GM18951 (cell line): Measurements from ENCODE around the gene SPACA4.
"Not testable (repeated sequence)": the region's sequence is repeated elsewhere in the genome, so short reads cannot be mapped to it uniquely, and the experiment has no call there.

Source experiments
- POLR2A ChIP-seq: IDR thresholded peaks from 4 replicates; pipeline ENCODE4 v1.6.1; 2011; ENCODE audit warnings: mild to moderate bottlenecking; ENCODE audit not compliant: insufficient read length, insufficient read depth; ENCODE audit errors: extremely low read depth
- in situ Hi-C: fragments of 300-500 bp; cut with MboI; formaldehyde crosslinking; loops from one replicate; pipeline ENCODE4 v1.12.0; 2022; ENCODE audit warnings: low sequenced_read_pairs, mixed read lengths, inconsistent platforms; ENCODE audit not compliant: unreplicated experiment

The SPACA4 gene

DNA sequence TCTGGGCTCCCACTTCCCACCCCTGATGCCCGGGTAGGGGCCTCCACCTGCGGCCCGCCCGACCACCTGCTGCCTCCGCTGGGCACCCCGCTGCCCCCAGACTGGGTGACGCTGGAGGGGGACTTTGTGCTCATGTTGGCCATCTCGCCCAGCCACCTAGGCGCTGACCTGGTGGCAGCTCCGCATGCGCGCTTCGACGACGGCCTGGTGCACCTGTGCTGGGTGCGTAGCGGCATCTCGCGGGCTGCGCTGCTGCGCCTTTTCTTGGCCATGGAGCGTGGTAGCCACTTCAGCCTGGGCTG is 22.7 kb downstream of the SPACA4 start:
- in situ Hi-C loops, result no loop called here
- TF ChIP-seq POLR2A, result no peak

- in situ Hi-C loops, result no loop called here
Observed at GRCh38 chr19:48629599-48630295, 23.2 kb downstream of the SPACA4 start.

GRCh38 chr19:48630296-48631063 is 23.9 kb downstream of the SPACA4 start:
- TF ChIP-seq POLR2A, result no peak
- in situ Hi-C loops, result no loop called here

More at GRCh38 chr19:48629599-48630295, 23.2 kb downstream of the SPACA4 start:
- peak; percentile 37 for TF ChIP-seq POLR2A

DNA sequence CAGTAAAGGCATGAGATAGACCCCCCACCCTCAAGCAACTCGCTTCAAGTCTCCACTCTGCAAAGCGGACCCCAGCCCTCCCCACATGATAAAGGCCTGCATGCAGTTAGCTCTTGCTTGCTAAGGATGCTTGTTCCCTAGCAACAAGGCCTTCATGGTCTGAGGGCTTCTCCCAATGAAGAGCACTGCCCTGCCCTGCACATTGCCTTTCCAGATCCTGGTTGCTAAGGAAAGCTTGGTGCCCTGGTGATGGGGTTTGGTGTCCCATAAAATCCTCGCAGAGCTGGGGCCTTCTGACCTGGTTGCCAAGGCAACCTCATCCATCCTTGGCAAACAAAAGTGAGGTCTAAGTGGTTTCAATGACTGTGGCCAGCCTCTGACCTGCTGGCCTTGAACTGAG is 24.7 kb downstream of the SPACA4 start:
- TF ChIP-seq POLR2A, result no peak
- in situ Hi-C loops, result no loop called here

DNA sequence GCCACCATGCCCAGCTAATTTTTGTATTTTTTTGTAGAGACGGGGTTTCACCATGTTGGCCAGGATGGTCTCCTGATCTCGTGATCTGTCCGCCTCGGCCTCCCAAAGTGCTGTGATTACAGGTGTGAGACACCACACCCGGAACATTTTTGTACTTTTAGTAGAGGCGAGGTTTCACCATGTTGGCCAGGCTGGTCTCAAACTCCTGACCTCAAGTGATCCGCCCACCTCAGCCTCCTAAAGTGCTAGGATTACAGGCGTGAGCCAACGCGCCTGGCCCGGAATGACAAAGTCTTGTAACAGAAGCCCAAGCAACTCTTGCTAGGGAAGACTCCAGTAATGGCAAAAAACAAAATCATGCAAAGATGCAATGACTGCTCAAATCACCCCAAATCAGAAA is 25.7 kb downstream of the SPACA4 start:
- in situ Hi-C loops, result not testable (repeated sequence)

DNA sequence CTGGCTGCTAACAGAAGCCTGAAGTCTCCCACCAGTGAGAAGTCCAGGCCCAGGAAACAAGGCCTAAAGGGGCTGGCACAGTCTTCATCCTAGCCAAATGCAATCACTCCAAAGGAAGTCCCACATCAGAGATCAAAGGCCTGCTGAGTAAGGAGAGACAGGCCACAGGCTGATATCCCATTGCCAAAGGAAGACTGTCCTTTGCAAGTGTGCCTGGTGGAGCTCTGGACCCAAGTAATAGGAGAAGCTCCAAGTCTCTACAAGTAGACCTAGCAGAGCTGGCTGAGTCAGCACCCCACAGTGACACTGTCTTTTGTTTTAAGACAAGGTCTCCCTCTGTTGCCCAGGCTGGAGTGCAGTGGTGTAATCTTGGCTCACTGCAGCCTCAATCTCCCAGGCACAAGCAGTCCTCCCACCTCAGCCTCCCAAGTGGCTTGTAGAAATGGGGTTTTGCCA is 26.2 kb downstream of the SPACA4 start:
- TF ChIP-seq POLR2A, result no peak
- in situ Hi-C loops, result no loop called here

- in situ Hi-C loops, result no loop called here
- no peak for TF ChIP-seq POLR2A
Observed at GRCh38 chr19:48633148-48634035, 26.9 kb downstream of the SPACA4 start.

- in situ Hi-C loops, result no loop called here
- TF ChIP-seq POLR2A, result no peak
Observed at GRCh38 chr19:48634036-48634342, 27.4 kb downstream of the SPACA4 start.

DNA sequence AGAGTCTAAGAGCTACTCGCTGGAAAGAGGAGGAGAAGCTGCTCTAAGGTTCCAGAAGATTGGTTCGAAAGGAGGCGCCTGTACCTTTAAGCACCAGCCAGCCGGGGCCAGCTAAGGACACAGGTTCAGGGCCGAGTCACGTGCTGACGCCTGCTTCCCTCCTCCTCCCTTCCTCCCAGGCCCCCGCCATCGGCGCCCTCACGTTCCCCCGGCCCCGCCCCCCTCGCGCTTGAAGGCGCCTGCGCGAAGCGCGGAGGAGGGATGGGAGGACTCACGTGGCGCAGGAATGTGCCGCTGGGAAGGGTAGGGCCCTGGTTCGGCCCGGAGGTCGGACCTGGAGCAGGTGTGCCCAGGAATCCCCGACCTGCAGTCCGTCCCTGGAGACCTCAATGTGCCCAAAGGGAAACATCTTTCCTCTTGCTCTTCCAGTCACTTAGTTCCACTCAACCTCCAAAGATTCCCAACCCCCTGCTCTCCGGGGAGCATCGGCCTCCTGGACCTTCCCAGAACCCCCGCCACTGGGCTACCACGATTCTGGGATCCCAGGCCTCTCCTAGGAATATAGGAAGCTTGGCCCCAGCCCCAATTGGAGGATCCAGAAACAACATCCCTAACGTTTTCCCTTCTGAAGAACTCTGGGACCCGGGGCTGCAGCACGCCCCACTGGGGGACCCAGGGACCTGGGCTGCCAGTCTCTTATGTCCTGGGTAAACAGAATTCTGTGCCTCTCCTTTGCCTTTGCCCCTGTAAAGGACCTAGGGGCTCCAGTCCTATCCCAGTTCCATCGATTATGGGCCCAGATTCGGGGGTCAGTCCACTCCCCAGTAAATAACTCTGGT is 28.1 kb downstream of the SPACA4 start:
- peak; percentile 60 for TF ChIP-seq POLR2A
- in situ Hi-C loops, result no loop called here

GRCh38 chr19:48635263-48635965 is 28.9 kb downstream of the SPACA4 start:
- TF ChIP-seq POLR2A, result peak; percentile 47
- in situ Hi-C loops, result no loop called here

- in situ Hi-C loops, result no loop called here
- TF ChIP-seq POLR2A, result no peak
Observed at GRCh38 chr19:48635966-48636858, 29.7 kb downstream of the SPACA4 start.
